Thyroid gland (tissue), 4 donors: ENCODE results near the gene PRPF19. TPM values are rescaled to one million over a fixed set of nuclear protein-coding genes. Genes with fewer than 3 reads are reported as not detected.

Experiments used
- DNase-seq, 2 donors: peaks; one replicate each; pipeline ENCODE4 v3.0.0-alpha.2; 2019
- H3K27ac ChIP-seq, 3 donors: fragments of 200-600 bp; sonication (generic); 1 replicate in 2 of 3; 2 replicates in 1 of 3; pipeline ENCODE4 v1.5.1; 2016 to 2019; ENCODE audit warnings: mild to moderate bottlenecking in 1 of 3, moderate library complexity in 1 of 3
- H3K27me3 ChIP-seq: fragments of 200-600 bp; sonication (generic); one replicate; pipeline ENCODE4 v1.5.1; 2019
- H3K36me3 ChIP-seq, 2 donors: fragments of 200-600 bp; sonication (generic); one replicate each; pipeline ENCODE4 v1.5.1; 2016 to 2019
- H3K4me1 ChIP-seq, 2 donors: fragments of 200-600 bp; sonication (generic); one replicate each; pipeline ENCODE4 v1.5.1; 2017 to 2019
- H3K4me3 ChIP-seq, 3 donors: fragments of 200-600 bp; sonication (generic); replicated peaks in 1 of 3; 1 replicate in 2 of 3; 2 replicates in 1 of 3; pipeline ENCODE4 v1.5.1; 2016; ENCODE audit warnings: mild to moderate bottlenecking in 1 of 3
- H3K9me3 ChIP-seq: fragments of 200-600 bp; sonication (generic); one replicate; pipeline ENCODE4 v1.5.1; 2017
- CTCF ChIP-seq, 6 experiments: fragments of 200-600 bp in 3 of 6; fragments of 450-650 bp in 3 of 6; sonication (generic) in 3 of 6; IDR thresholded peaks; one replicate each; pipeline ENCODE4 v1.5.1; 2016 to 2019; ENCODE audit warnings: antibody characterized with exemption in 6 of 6, mild to moderate bottlenecking in 2 of 6, inconsistent platforms in 1 of 6, moderate library complexity in 1 of 6
- POLR2A ChIP-seq, 2 donors: fragments of 450-650 bp; IDR thresholded peaks; one replicate each; pipeline ENCODE4 v1.6.1; 2017; ENCODE audit warnings: antibody characterized with exemption in 2 of 2, mild to moderate bottlenecking in 2 of 2, moderate library complexity in 1 of 2
- WGBS, 2 donors: methylation state at CpG; one replicate each; pipeline ENCODE4 v1.1.5; 2017; 5-methylcytosine and 5-hydroxymethylcytosine counted together
- intact Hi-C: fragments of 100-400 bp; cut with DNase I; formaldehyde crosslinking; loops from one replicate; pipeline ENCODE4 v1.15.1; 2023
- total RNA-seq, 4 donors: library from RNA; depleted of rRNA; stranded (reverse); fragments of >200 nt; gene quantifications; one replicate each; pipeline ENCODE4 v1.2.3, GENCODE V29; 2016

PRPF19 gene
- total RNA-seq, 4 donors from 2014 or later: 38.0 to 94.4 (median 71.5) TPM

GRCh38 chr11:60924110-60924905 is 17.9 kb upstream of the PRPF19 start, which contains the start of gene TMEM132A:
Gene TMEM132A (plus strand): TSS chr11:60924460. CDS start chr11:60924634, 174 bp downstream.
- peak; percentile 56 to 62 for DNase-seq
- WGBS, 2 donors: 0% methylated on average over 6 to 16 of the region's 69 CpGs

GRCh38 chr11:60923800-60924109 is 17.4 kb upstream of the PRPF19 start:
- H3K9me3 ChIP-seq: no peaks in the 10 kb centered on the region
- no peak for DNase-seq
- 67 to 70% methylated on average over 1 to 5 of the region's 6 CpGs for WGBS, 2 donors
- TF ChIP-seq CTCF (IDR thresholded peaks at IDR 0.05): no peak
- no peak for TF ChIP-seq POLR2A (IDR thresholded peaks at IDR 0.05)
- peaks cover 30 to 36% of the 10 kb centered on the region in 2 donors for H3K36me3 ChIP-seq
- no peak overlapping the region for H3K4me3 ChIP-seq
- peaks cover 5% of the 10 kb centered on the region for H3K27me3 ChIP-seq
- H3K27ac ChIP-seq: no peak overlapping the region
- intact Hi-C loops: no loop called here
- peaks cover 10 to 24% of the 10 kb centered on the region in 2 donors for H3K4me1 ChIP-seq

More at GRCh38 chr11:60924110-60924905, 17.9 kb upstream of the PRPF19 start, which contains the start of gene TMEM132A:
- peaks cover 5% of the 10 kb centered on the region for H3K27me3 ChIP-seq
- H3K4me1 ChIP-seq: peaks cover 10 to 24% of the 10 kb centered on the region in 2 donors
- no peak within 1 kb of the TSS for H3K27ac ChIP-seq
- peaks cover 30 to 36% of the 10 kb centered on the region in 2 donors for H3K36me3 ChIP-seq
- H3K4me3 ChIP-seq: peak within 1 kb of the TSS in 1 of 3 donors; percentile 47
- no peak for TF ChIP-seq POLR2A (IDR thresholded peaks at IDR 0.05)
- peak in 1 of 6 experiments; percentile 3 for TF ChIP-seq CTCF (IDR thresholded peaks at IDR 0.05)
- intact Hi-C loops: no loop called here
- no peaks in the 10 kb centered on the region for H3K9me3 ChIP-seq

GRCh38 chr11:60923326-60923725 is 16.9 kb upstream of the PRPF19 start:
- DNase-seq: no peak
- intact Hi-C loops: no loop called here
- Histone ChIP-seq H3K36me3 (peaks cover 30 to 36% of the 10 kb centered on the region in 2 donors), H3K27ac (no peak overlapping the region), H3K27me3 (peaks cover 5% of the 10 kb centered on the region), H3K4me1 (peaks cover 10 to 24% of the 10 kb centered on the region in 2 donors), H3K9me3 (no peaks in the 10 kb centered on the region), H3K4me3 (no peak overlapping the region)
- TF ChIP-seq CTCF (IDR thresholded peaks at IDR 0.05): no peak
- TF ChIP-seq POLR2A (IDR thresholded peaks at IDR 0.05): no peak
- 85 to 92% methylated on average over 4 to 5 of the region's 5 CpGs for WGBS, 2 donors

GRCh38 chr11:60922906-60923305 is 16.5 kb upstream of the PRPF19 start:
- DNase-seq: no peak
- H3K27ac ChIP-seq: no peak overlapping the region
- peaks cover 30 to 36% of the 10 kb centered on the region in 2 donors for H3K36me3 ChIP-seq
- peaks cover 10 to 24% of the 10 kb centered on the region in 2 donors for H3K4me1 ChIP-seq
- H3K27me3 ChIP-seq: peaks cover 5% of the 10 kb centered on the region
- no peak overlapping the region for H3K4me3 ChIP-seq
- no peak for TF ChIP-seq CTCF (IDR thresholded peaks at IDR 0.05)
- 86 to 87% methylated on average over 4 to 6 of the region's 6 CpGs for WGBS, 2 donors
- no peaks in the 10 kb centered on the region for H3K9me3 ChIP-seq
- intact Hi-C loops: no loop called here

GRCh38 chr11:60921777-60922335 is 15.5 kb upstream of the PRPF19 start:
- TF ChIP-seq POLR2A (IDR thresholded peaks at IDR 0.05) (no peak), CTCF (IDR thresholded peaks at IDR 0.05) (no peak)
- Histone ChIP-seq H3K4me1 (peaks cover 15 to 23% of the 10 kb centered on the region in 2 donors), H3K27me3 (peaks cover 5% of the 10 kb centered on the region), H3K9me3 (no peaks in the 10 kb centered on the region), H3K4me3 (no peak overlapping the region), H3K36me3 (peaks cover 30 to 36% of the 10 kb centered on the region in 2 donors), H3K27ac (no peak overlapping the region)
- DNase-seq: no peak
- intact Hi-C loops: no loop called here
- 91 to 94% methylated on average over 14 to 16 of the region's 23 CpGs for WGBS, 2 donors
